ENCODE data around the gene TANC1. TPM values are rescaled to one million over a fixed set of nuclear protein-coding genes. Genes with fewer than 3 reads are reported as not detected.

TANC1 gene
- total RNA-seq, 1 experiment from 2014 or later: 2.5 TPM

DNA sequence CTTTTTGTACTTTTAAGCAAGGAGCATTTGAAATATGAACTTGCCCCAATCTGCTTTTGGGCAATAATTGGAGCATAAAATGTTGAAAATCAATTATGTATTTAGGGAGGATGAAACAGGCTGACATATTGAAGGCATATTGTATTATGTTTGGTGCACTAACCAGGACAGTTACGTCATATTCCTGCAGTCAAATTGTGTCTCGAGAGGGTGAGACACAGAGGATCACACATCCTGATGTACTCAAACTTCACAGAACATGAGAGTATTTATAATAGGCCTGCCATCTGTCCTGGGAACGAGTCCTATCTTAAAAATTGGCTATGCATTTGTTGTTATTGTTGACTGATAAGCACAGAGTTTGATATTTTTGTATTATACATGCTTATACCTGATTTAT, 44.7 kb downstream of the TANC1 start:
- H3K27me3 ChIP-seq (ENCODE audit: insufficient read depth, low read length): no peaks in the 10 kb centered on the region
- no peak overlapping the region for H2BK15ac ChIP-seq (ENCODE audit: low read depth, low read length)
- Mint-ChIP-seq H3K27me3 (ENCODE audit: low read depth) (no peaks in the 10 kb centered on the region), H3K36me3 (ENCODE audit: insufficient read depth in 1 of 3, low read depth in 3 of 3) (peaks cover 27 to 42% (median 31%) of the 10 kb centered on the region in 3 experiments), H3K4me1 (peaks cover 5 to 8% of the 10 kb centered on the region in 2 experiments), H3K4me3 (no peak overlapping the region), H3K9me3 (peaks cover 30 to 32% of the 10 kb centered on the region in 2 experiments), H3K27ac (no peak overlapping the region)
- H3K9ac ChIP-seq (ENCODE audit: extremely low read depth, insufficient read length, low read length): no peak overlapping the region
- no peaks in the 10 kb centered on the region for H3K4me1 ChIP-seq (ENCODE audit: insufficient read depth, low read length)
- H3K9me3 ChIP-seq (ENCODE audit: control insufficient read depth, low read depth, low read length): peaks cover 6% of the 10 kb centered on the region
- H3T11ph ChIP-seq (ENCODE audit: low read length): no peak overlapping the region
- no peaks in the 10 kb centered on the region for H4K20me1 ChIP-seq (ENCODE audit: control insufficient read depth, insufficient read depth, insufficient read length)
- H3K27ac ChIP-seq (ENCODE audit: insufficient read length, low read depth, low read length): no peak overlapping the region
- no peaks in the 10 kb centered on the region for H3K79me2 ChIP-seq (ENCODE audit: insufficient read depth, low read length)
- H2BK12ac ChIP-seq (ENCODE audit: insufficient read length, low read depth, low read length): no peak overlapping the region
- no peak overlapping the region for H2BK20ac ChIP-seq (ENCODE audit: low read depth, low read length, poor library complexity, severe bottlenecking)
- H3K23ac ChIP-seq (ENCODE audit: insufficient read length, low read depth, low read length): no peak overlapping the region
- no peak overlapping the region for H3K14ac ChIP-seq (ENCODE audit: insufficient read depth, low read length)
- WGBS (ENCODE audit: extremely low coverage, insufficient read length, low lambda C conversion rate): no CpG with 5 or more reads among the region's 3 CpGs
- H2BK120ac ChIP-seq (ENCODE audit: low read depth, low read length, poor library complexity, severe bottlenecking): no peak overlapping the region
- no peak overlapping the region for H4K8ac ChIP-seq (replicated peaks; ENCODE audit: insufficient read length, low read depth, low read length)
- no peak overlapping the region for H4K91ac ChIP-seq (ENCODE audit: insufficient read length, low read depth, low read length)
- H3K4me2 ChIP-seq (ENCODE audit: insufficient read depth, insufficient read length, low read length): no peak overlapping the region
- H3K4ac ChIP-seq (ENCODE audit: low read depth, low read length): no peak overlapping the region
- no peak overlapping the region for H3K56ac ChIP-seq (ENCODE audit: insufficient read length, low read depth, low read length)
- H3K79me1 ChIP-seq (ENCODE audit: insufficient read depth, low read depth, low read length, poor library complexity, severe bottlenecking): no peaks in the 10 kb centered on the region
- no peak overlapping the region for H2AFZ ChIP-seq (ENCODE audit: low read length)
- no peak overlapping the region for H3K18ac ChIP-seq (ENCODE audit: insufficient read length, low read depth, low read length)
- no peak overlapping the region for H2AK5ac ChIP-seq (ENCODE audit: insufficient read length, low read length)
- no peaks in the 10 kb centered on the region for H3K23me2 ChIP-seq (ENCODE audit: insufficient read length, low read depth, low read length, poor library complexity, severe bottlenecking)
- no peak overlapping the region for H4K5ac ChIP-seq (ENCODE audit: insufficient read length, low read depth, low read length)
- no peak for DNase-seq
- TF ChIP-seq, protein P1, sequence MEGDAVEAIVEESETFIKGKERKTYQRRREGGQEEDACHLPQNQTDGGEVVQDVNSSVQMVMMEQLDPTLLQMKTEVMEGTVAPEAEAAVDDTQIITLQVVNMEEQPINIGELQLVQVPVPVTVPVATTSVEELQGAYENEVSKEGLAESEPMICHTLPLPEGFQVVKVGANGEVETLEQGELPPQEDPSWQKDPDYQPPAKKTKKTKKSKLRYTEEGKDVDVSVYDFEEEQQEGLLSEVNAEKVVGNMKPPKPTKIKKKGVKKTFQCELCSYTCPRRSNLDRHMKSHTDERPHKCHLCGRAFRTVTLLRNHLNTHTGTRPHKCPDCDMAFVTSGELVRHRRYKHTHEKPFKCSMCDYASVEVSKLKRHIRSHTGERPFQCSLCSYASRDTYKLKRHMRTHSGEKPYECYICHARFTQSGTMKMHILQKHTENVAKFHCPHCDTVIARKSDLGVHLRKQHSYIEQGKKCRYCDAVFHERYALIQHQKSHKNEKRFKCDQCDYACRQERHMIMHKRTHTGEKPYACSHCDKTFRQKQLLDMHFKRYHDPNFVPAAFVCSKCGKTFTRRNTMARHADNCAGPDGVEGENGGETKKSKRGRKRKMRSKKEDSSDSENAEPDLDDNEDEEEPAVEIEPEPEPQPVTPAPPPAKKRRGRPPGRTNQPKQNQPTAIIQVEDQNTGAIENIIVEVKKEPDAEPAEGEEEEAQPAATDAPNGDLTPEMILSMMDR (conservative IDR thresholded peaks at IDR 0.05): no peak
- H2BK5ac ChIP-seq (ENCODE audit: insufficient read length, low read length): no peak overlapping the region
